MM.1S (cell line): ENCODE results near the gene DHRS1.
A peak's percentile ranks its signal among the peaks of the same experiment; 100 is the strongest.

Source experiments
- DNase-seq: peaks from one replicate; pipeline ENCODE4 v3.0.0-alpha.2; 2015
- H2AFZ ChIP-seq: fragments of 300-600 bp; sonication (generic); 2 replicates; pipeline ENCODE4 v1.6.0; 2016; ENCODE audit warnings: antibody characterized with exemption, low read length
- H3F3A ChIP-seq: fragments of 300-600 bp; sonication (generic); 2 replicates; pipeline ENCODE4 v1.6.1; 2016; ENCODE audit warnings: mild to moderate bottlenecking, antibody characterized with exemption, low read length, moderate library complexity, mixed read lengths; ENCODE audit not compliant: insufficient read depth
- H3K27ac ChIP-seq: fragments of 300-600 bp; sonication (generic); 2 replicates; pipeline ENCODE4 v1.5.1; 2016; ENCODE audit warnings: mild to moderate bottlenecking, low read length
- H3K27me3 ChIP-seq: fragments of 300-600 bp; sonication (generic); replicated peaks from 2 replicates; pipeline ENCODE4 v1.6.0; 2016; ENCODE audit warnings: low read length; ENCODE audit not compliant: insufficient read depth
- H3K36me3 ChIP-seq: fragments of 300-600 bp; sonication (generic); replicated peaks from 2 replicates; pipeline ENCODE4 v1.6.1; 2016; ENCODE audit warnings: mild to moderate bottlenecking, low read length, mixed read lengths; ENCODE audit not compliant: insufficient read depth
- H3K4me1 ChIP-seq: fragments of 300-600 bp; sonication (generic); 2 replicates; pipeline ENCODE4 v1.6.1; 2016; ENCODE audit warnings: low read length, mixed read lengths
- H3K4me2 ChIP-seq: fragments of 300-600 bp; sonication (generic); 2 replicates; pipeline ENCODE4 v1.6.0; 2016; ENCODE audit warnings: low read depth, low read length
- H3K4me3 ChIP-seq: fragments of 300-600 bp; sonication (generic); 2 replicates; pipeline ENCODE4 v1.5.1; 2016; ENCODE audit warnings: low read length, mixed read lengths
- H3K79me2 ChIP-seq: fragments of 300-600 bp; sonication (generic); 2 replicates; pipeline ENCODE4 v1.6.1; 2016; ENCODE audit warnings: mixed run types, low read length, mixed read lengths
- H3K9ac ChIP-seq: fragments of 300-600 bp; sonication (generic); 2 replicates; pipeline ENCODE4 v1.6.1; 2016; ENCODE audit warnings: low read length, mixed read lengths
- H3K9me2 ChIP-seq: fragments of 300-600 bp; sonication (generic); replicated peaks from 2 replicates; pipeline ENCODE4 v1.6.1; 2016; ENCODE audit warnings: mild to moderate bottlenecking, low read length, mixed read lengths; ENCODE audit not compliant: insufficient read depth
- H3K9me3 ChIP-seq: fragments of 300-600 bp; sonication (generic); replicated peaks from 2 replicates; pipeline ENCODE4 v1.6.1; 2016; ENCODE audit warnings: mild to moderate bottlenecking, low read length, mixed read lengths; ENCODE audit not compliant: insufficient read depth
- H4K20me1 ChIP-seq: fragments of 300-600 bp; sonication (generic); 2 replicates; pipeline ENCODE4 v1.6.1; 2016; ENCODE audit warnings: mild to moderate bottlenecking, low read length, moderate library complexity, mixed read lengths; ENCODE audit not compliant: insufficient read depth
- EZH2 ChIP-seq: fragments of 300-600 bp; sonication (generic); optimal IDR thresholded peaks from 2 replicates; pipeline ENCODE3; 2017; ENCODE audit warnings: low read depth, mild to moderate bottlenecking, antibody characterized with exemption, low read length, mixed read lengths
- EZH2phosphoT487 ChIP-seq: fragments of 300-600 bp; sonication (generic); IDR thresholded peaks from 2 replicates; pipeline ENCODE4 v1.6.1; 2018; ENCODE audit warnings: antibody characterized with exemption, low read length
- TF ChIP-seq, protein P1 (sequence below): fragments of 300-600 bp; sonication (generic); IDR thresholded peaks from 2 replicates; pipeline ENCODE4 v1.5.1; 2016; ENCODE audit warnings: antibody characterized with exemption, low read length, mixed read lengths

The DHRS1 gene

DNA sequence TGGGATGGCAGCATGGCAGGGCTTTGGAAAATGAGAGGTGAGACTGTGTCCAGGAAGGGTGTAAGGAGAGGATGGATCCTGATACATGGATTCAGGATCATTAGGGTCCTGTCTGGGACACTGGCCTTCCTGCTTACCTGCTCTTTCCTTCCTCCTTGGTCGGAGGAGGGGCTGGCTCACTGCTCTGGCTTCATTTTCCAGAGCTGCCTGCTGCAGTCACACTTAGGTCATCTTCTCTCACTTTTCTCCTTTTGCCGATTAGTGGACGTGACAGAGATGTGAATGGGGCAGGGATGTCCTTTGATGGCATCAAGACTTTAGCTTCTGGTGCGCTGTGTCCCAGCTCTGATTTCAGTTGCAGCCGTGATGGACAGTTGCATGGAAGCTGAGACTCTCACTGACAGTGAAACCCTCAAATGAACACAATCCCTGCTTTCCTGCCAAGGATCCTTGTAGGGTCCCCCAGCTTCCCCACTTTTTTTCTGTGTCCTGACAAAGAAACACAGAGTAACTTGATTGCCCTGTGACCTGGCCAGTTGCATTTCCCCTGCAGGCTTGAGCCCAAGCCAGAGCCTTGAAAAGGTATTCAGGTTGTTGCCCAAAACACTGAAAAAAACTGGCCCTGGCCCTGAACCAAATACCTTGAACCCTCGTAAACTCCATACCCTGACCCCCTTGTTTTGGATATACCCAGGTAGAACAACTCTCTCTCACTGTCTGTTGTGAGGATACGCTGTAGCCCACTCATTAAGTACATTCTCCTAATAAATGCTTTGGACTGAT is 9.0 kb upstream of the DHRS1 start:
- no peak overlapping the region for H2AFZ ChIP-seq
- no peak for TF ChIP-seq EZH2phosphoT487
- TF ChIP-seq, protein P1, sequence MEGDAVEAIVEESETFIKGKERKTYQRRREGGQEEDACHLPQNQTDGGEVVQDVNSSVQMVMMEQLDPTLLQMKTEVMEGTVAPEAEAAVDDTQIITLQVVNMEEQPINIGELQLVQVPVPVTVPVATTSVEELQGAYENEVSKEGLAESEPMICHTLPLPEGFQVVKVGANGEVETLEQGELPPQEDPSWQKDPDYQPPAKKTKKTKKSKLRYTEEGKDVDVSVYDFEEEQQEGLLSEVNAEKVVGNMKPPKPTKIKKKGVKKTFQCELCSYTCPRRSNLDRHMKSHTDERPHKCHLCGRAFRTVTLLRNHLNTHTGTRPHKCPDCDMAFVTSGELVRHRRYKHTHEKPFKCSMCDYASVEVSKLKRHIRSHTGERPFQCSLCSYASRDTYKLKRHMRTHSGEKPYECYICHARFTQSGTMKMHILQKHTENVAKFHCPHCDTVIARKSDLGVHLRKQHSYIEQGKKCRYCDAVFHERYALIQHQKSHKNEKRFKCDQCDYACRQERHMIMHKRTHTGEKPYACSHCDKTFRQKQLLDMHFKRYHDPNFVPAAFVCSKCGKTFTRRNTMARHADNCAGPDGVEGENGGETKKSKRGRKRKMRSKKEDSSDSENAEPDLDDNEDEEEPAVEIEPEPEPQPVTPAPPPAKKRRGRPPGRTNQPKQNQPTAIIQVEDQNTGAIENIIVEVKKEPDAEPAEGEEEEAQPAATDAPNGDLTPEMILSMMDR = no peak
- H3K9me2 ChIP-seq = no peaks in the 10 kb centered on the region
- H3K4me3 ChIP-seq = no peak overlapping the region
- H3F3A ChIP-seq = peaks cover 5% of the 10 kb centered on the region; the same call in 1 of the 2 replicates
- peaks cover 19% of the 10 kb centered on the region; the same call in 1 of the 2 replicates for H3K79me2 ChIP-seq
- H3K9me3 ChIP-seq = no peaks in the 10 kb centered on the region
- H3K36me3 ChIP-seq = no peaks in the 10 kb centered on the region
- peaks cover 24% of the 10 kb centered on the region for H3K4me1 ChIP-seq
- no peak overlapping the region for H3K4me2 ChIP-seq
- no peaks in the 10 kb centered on the region for H4K20me1 ChIP-seq
- H3K9ac ChIP-seq = no peak overlapping the region
- DNase-seq = no peak
- H3K27ac ChIP-seq = no peak overlapping the region
- H3K27me3 ChIP-seq = no peaks in the 10 kb centered on the region

DNA sequence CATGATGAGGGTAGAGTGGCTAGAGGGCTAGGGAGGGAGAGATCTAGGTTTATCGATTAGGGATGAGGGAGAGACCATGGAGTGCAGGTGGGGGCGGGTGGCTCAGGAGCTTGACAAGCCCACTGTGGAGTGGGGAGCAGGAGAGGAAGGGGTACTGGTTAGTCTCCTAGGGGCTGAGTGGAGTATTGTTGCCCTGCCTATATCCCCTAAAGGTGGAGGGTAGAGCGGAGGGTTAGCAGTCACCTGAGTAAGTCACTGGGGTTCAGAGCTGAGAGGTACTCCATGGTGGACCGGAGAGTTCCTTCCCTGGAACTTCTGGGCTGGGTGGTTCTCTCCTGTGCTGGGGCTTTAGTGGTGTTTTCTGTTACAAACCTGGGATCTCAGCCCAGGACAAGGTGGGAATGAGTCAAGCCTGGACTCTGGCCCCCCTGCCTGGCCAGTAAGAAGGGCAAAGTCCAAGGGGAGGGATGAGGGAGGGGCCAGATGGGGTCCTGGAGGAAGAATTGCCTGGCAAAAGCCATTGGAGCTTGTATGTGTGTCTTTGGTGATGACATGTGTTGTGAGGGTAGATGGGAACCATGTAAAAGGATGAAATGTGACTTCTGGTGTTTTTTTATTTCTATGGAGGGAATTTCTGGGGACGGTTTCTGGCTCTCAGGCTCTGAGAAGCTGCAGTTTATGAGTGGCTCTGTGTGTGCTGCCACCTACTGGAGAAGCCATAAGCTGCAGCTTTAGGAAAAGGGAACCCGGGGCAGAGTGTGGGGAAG is 8.2 kb upstream of the DHRS1 start, which contains the start of gene CIDEB:
TSS of gene CIDEB (minus strand) at position 403 of the 767 bp plus-strand sequence. CDS start at position 284, 119 bp downstream.
- H3K27ac ChIP-seq = no peak within 1 kb of the TSS
- no peaks in the 10 kb centered on the region for H3K27me3 ChIP-seq
- H3K9me3 ChIP-seq = no peaks in the 10 kb centered on the region
- DNase-seq = peak; percentile 15
- H4K20me1 ChIP-seq = no peaks in the 10 kb centered on the region
- no peak within 1 kb of the TSS for H3K9ac ChIP-seq
- H3F3A ChIP-seq = peaks cover 5% of the 10 kb centered on the region; the same call in 1 of the 2 replicates
- H3K4me3 ChIP-seq = no peak within 1 kb of the TSS
- peaks cover 19% of the 10 kb centered on the region; the same call in 1 of the 2 replicates for H3K79me2 ChIP-seq
- no peaks in the 10 kb centered on the region for H3K36me3 ChIP-seq
- H3K4me2 ChIP-seq = no peak within 1 kb of the TSS
- H3K9me2 ChIP-seq = no peaks in the 10 kb centered on the region
- H2AFZ ChIP-seq = no peak within 1 kb of the TSS
- H3K4me1 ChIP-seq = peaks cover 17% of the 10 kb centered on the region
- TF ChIP-seq, protein P1 = peak; percentile 73
- TF ChIP-seq EZH2 = no peak

DNA sequence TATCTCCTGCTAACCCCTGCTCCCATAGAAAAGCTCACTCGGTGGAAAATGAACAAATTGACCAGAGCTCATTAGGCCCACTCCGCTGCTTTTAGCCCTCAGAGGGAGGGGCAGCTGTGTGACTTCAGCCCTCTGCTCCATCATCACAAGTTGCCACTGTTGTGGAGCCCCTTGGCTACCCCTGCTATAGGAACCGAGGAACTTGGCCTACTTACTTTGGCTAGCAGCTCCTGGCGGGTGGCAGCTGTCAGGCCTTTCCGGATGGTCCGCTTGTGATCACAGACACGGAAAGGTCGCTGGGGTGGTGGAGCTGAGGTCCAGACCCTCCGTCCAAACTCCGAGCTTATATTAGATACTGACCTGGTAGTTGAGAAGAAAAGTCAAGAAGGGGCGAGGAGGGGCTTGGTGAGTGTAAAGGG is 7.6 kb upstream of the DHRS1 start:
- Histone ChIP-seq H3K9ac (no peak overlapping the region), H3F3A (peaks cover 5% of the 10 kb centered on the region; the same call in 1 of the 2 replicates), H3K27ac (no peak overlapping the region), H3K4me1 (peaks cover 12% of the 10 kb centered on the region), H3K4me2 (no peak overlapping the region), H3K9me3 (no peaks in the 10 kb centered on the region), H2AFZ (no peak overlapping the region), H3K4me3 (no peak overlapping the region), H3K79me2 (peaks cover 19% of the 10 kb centered on the region; the same call in 1 of the 2 replicates), H3K36me3 (no peaks in the 10 kb centered on the region), H4K20me1 (no peaks in the 10 kb centered on the region), H3K9me2 (no peaks in the 10 kb centered on the region), H3K27me3 (no peaks in the 10 kb centered on the region)
- DNase-seq = no peak
- TF ChIP-seq EZH2phosphoT487 (no peak), EZH2 (no peak)
- TF ChIP-seq, protein P1 = no peak
